CD4-positive, alpha-beta memory T cell (primary cell): Measurements from ENCODE around the gene KCNH5. TPM values are rescaled to one million over a fixed set of nuclear protein-coding genes. Genes with fewer than 3 reads are reported as not detected.

Experiments
- CTCF ChIA-PET: fragments of 350-600 bp; sonication (Branson Sonifier 250); formaldehyde crosslinking; loops from one replicate; lab custom pipeline; 2021; ENCODE audit warnings: inconsistent platforms; ENCODE audit not compliant: partially characterized antibody; lab: Charles Lee
- POLR2A ChIA-PET: fragments of 350-600 bp; sonication (Branson Sonifier 250); formaldehyde crosslinking; loops from one replicate; lab custom pipeline; 2021; ENCODE audit not compliant: partially characterized antibody; lab: Charles Lee
- DNase-seq, 5 donors: peaks; one replicate each; pipeline versions ENCODE4 v3.0.0 to v3.0.0-alpha.2; 2020 to 2022; ENCODE audit warnings: mixed read lengths in 1 of 5
- H3K27ac ChIP-seq: one replicate; pipeline ENCODE4 v1.7.0; 2013; ENCODE audit warnings: low read depth, low read length
- H3K27me3 ChIP-seq: 2 replicates; pipeline ENCODE4 v1.7.0; 2013; ENCODE audit warnings: mild to moderate bottlenecking, low read length, moderate library complexity; ENCODE audit not compliant: insufficient read depth
- H3K36me3 ChIP-seq: 2 replicates; pipeline ENCODE4 v1.7.0; 2013; ENCODE audit warnings: mild to moderate bottlenecking, low read length, moderate library complexity; ENCODE audit not compliant: insufficient read depth
- H3K4me1 ChIP-seq: 2 replicates; pipeline ENCODE4 v1.7.0; 2013; ENCODE audit warnings: mild to moderate bottlenecking, low read length, moderate library complexity; ENCODE audit not compliant: insufficient read depth
- H3K4me3 ChIP-seq, 2 donors: one replicate each; pipeline ENCODE4 v1.7.0; 2013; ENCODE audit warnings: low read length in 2 of 2, mild to moderate bottlenecking in 1 of 2
- H3K9me3 ChIP-seq, 2 donors: one replicate each; pipeline ENCODE4 v1.7.0; 2013; ENCODE audit warnings: low read length in 2 of 2, control low read depth in 1 of 2; ENCODE audit not compliant: control insufficient read depth in 1 of 2
- H3K27ac Mint-ChIP-seq, 7 donors: one replicate each; pipeline ENCODE4 v1.8.0; 2020 to 2021; ENCODE audit warnings: mixed read lengths in 7 of 7, mild to moderate bottlenecking in 6 of 7, inconsistent platforms in 3 of 7, moderate library complexity in 3 of 7
- H3K27me3 Mint-ChIP-seq, 2 donors: one replicate each; pipeline ENCODE4 v1.8.0; 2020 to 2021; ENCODE audit warnings: mixed read lengths in 2 of 2
- H3K36me3 Mint-ChIP-seq, 2 donors: one replicate each; pipeline ENCODE4 v1.8.0; 2020 to 2021; ENCODE audit warnings: mixed read lengths in 2 of 2, inconsistent platforms in 1 of 2, mild to moderate bottlenecking in 1 of 2
- H3K4me1 Mint-ChIP-seq, 4 donors: one replicate each; pipeline ENCODE4 v1.8.0; 2020 to 2021; ENCODE audit warnings: mixed read lengths in 4 of 4, mild to moderate bottlenecking in 1 of 4
- H3K4me3 Mint-ChIP-seq, 8 donors: one replicate each; pipeline ENCODE4 v1.8.0; 2020 to 2021; ENCODE audit warnings: mixed read lengths in 8 of 8, mild to moderate bottlenecking in 7 of 8, moderate library complexity in 6 of 8, inconsistent platforms in 3 of 8
- H3K9me3 Mint-ChIP-seq, 8 donors: one replicate each; pipeline ENCODE4 v1.8.0; 2020 to 2021; ENCODE audit warnings: mixed read lengths in 8 of 8, mild to moderate bottlenecking in 5 of 8, inconsistent platforms in 3 of 8, moderate library complexity in 1 of 8
- intact Hi-C: fragments of 100-400 bp; cut with micrococcal nuclease; formaldehyde crosslinking; loops from one replicate; pipeline ENCODE4 v1.15.1; 2023
- polyA plus RNA-seq, 2 donors: library from polyadenylated mRNA; unstranded; fragments of 300-500 nt; fragmentation: Illumina TruSeq; gene quantifications; one replicate each; pipeline ENCODE4 v1.2.3, GENCODE V29; 2021
- total RNA-seq, 2 experiments: library from RNA; stranded (reverse); gene quantifications; one replicate each; pipeline ENCODE4 v1.2.3, GENCODE V29; 2021

The KCNH5 gene
- total and polyA plus RNA-seq, 4 experiments from 2014 or later = not detected

- no peak for DNase-seq
- Histone ChIP-seq H3K27me3 (no peaks in the 10 kb centered on the region), H3K9me3 (no peaks in the 10 kb centered on the region), H3K27ac (no peak overlapping the region), H3K36me3 (no peaks in the 10 kb centered on the region), H3K4me1 (no peaks in the 10 kb centered on the region), H3K4me3 (no peak overlapping the region)
- intact Hi-C loops = no loop called here
- CTCF ChIA-PET = no interaction called here
- Mint-ChIP-seq H3K27me3 (no peaks in the 10 kb centered on the region), H3K36me3 (no peaks in the 10 kb centered on the region), H3K4me3 (no peak overlapping the region), H3K4me1 (no peaks in the 10 kb centered on the region), H3K9me3 (peaks cover 2 to 14% (median 4%) of the 10 kb centered on the region in 8 donors), H3K27ac (peak overlapping the region in 1 of 7 donors; percentile 3)
- POLR2A ChIA-PET = no interaction called here
These were observed 363.1 kb downstream of the KCNH5 start for GRCh38 chr14:62682208-62682607.

- no peaks in the 10 kb centered on the region for H3K9me3 ChIP-seq
- Mint-ChIP-seq H3K4me3 (no peak overlapping the region), H3K27me3 (no peaks in the 10 kb centered on the region), H3K36me3 (no peaks in the 10 kb centered on the region), H3K27ac (no peak overlapping the region), H3K4me1 (no peaks in the 10 kb centered on the region), H3K9me3 (peaks cover 0 to 8% (median under 1%) of the 10 kb centered on the region in 8 donors)
- ChIA-PET CTCF (no interaction called here), POLR2A (no interaction called here)
- no peaks in the 10 kb centered on the region for H3K4me1 ChIP-seq
- DNase-seq = peak in 1 of 5 donors; percentile 24
- intact Hi-C loops = no loop called here
- H3K36me3 ChIP-seq = no peaks in the 10 kb centered on the region
- H3K27me3 ChIP-seq = no peaks in the 10 kb centered on the region
- no peak overlapping the region for H3K4me3 ChIP-seq
- no peak overlapping the region for H3K27ac ChIP-seq
These were observed 370.6 kb downstream of the KCNH5 start for GRCh38 chr14:62674563-62675237.

GRCh38 chr14:62673014-62673755 is 372.1 kb downstream of the KCNH5 start:
- POLR2A ChIA-PET = no interaction called here
- H3K4me3 Mint-ChIP-seq = no peak overlapping the region
- Histone ChIP-seq H3K27me3 (no peaks in the 10 kb centered on the region), H3K27ac (no peak overlapping the region), H3K36me3 (no peaks in the 10 kb centered on the region), H3K4me1 (no peaks in the 10 kb centered on the region), H3K4me3 (no peak overlapping the region), H3K9me3 (no peaks in the 10 kb centered on the region)
- H3K27ac Mint-ChIP-seq = no peak overlapping the region
- H3K4me1 Mint-ChIP-seq = no peaks in the 10 kb centered on the region
- H3K27me3 Mint-ChIP-seq = no peaks in the 10 kb centered on the region
- H3K9me3 Mint-ChIP-seq = peaks cover 0 to 8% (median 1%) of the 10 kb centered on the region in 8 donors
- DNase-seq = no peak
- no peaks in the 10 kb centered on the region for H3K36me3 Mint-ChIP-seq
- intact Hi-C loops = no loop called here
- CTCF ChIA-PET = no interaction called here

- no peaks in the 10 kb centered on the region for H3K9me3 ChIP-seq
- ChIA-PET POLR2A (no interaction called here), CTCF (no interaction called here)
- H3K4me3 ChIP-seq = no peak overlapping the region
- no peak overlapping the region for H3K27ac Mint-ChIP-seq
- H3K4me1 ChIP-seq = no peaks in the 10 kb centered on the region
- H3K36me3 Mint-ChIP-seq = no peaks in the 10 kb centered on the region
- DNase-seq = no peak
- H3K27ac ChIP-seq = no peak overlapping the region
- no peak overlapping the region for H3K4me3 Mint-ChIP-seq
- no peaks in the 10 kb centered on the region for H3K36me3 ChIP-seq
- H3K4me1 Mint-ChIP-seq = no peaks in the 10 kb centered on the region
- no peaks in the 10 kb centered on the region for H3K27me3 Mint-ChIP-seq
- peaks cover 0 to 12% (median 0%) of the 10 kb centered on the region in 8 donors for H3K9me3 Mint-ChIP-seq
- intact Hi-C loops = no loop called here
- no peaks in the 10 kb centered on the region for H3K27me3 ChIP-seq
These were observed 374.7 kb downstream of the KCNH5 start for GRCh38 chr14:62670526-62670925.

- POLR2A ChIA-PET = no interaction called here
- intact Hi-C loops = no loop called here
- H3K27me3 ChIP-seq = no peaks in the 10 kb centered on the region
- H3K27me3 Mint-ChIP-seq = no peaks in the 10 kb centered on the region
- H3K9me3 ChIP-seq = no peaks in the 10 kb centered on the region
- DNase-seq = no peak
- H3K4me1 Mint-ChIP-seq = no peaks in the 10 kb centered on the region
- H3K4me3 Mint-ChIP-seq = no peak overlapping the region
- no peak overlapping the region for H3K27ac ChIP-seq
- H3K27ac Mint-ChIP-seq = no peak overlapping the region
- no peaks in the 10 kb centered on the region for H3K36me3 Mint-ChIP-seq
- no peaks in the 10 kb centered on the region for H3K4me1 ChIP-seq
- CTCF ChIA-PET = interaction anchor here (1.1 kb wide), 1 partner anchor 18 kb away, joined by 3 read pairs; no protein-coding TSS in a partner anchor
- H3K4me3 ChIP-seq = no peak overlapping the region
- H3K36me3 ChIP-seq = no peaks in the 10 kb centered on the region
- peaks cover 0 to 10% (median 0%) of the 10 kb centered on the region in 8 donors for H3K9me3 Mint-ChIP-seq
These were observed 377.8 kb downstream of the KCNH5 start for GRCh38 chr14:62667421-62667914.

GRCh38 chr14:62665286-62665685 is 380.0 kb downstream of the KCNH5 start:
- no peaks in the 10 kb centered on the region for H3K9me3 ChIP-seq
- H3K4me1 ChIP-seq = no peaks in the 10 kb centered on the region
- no peaks in the 10 kb centered on the region for H3K36me3 ChIP-seq
- POLR2A ChIA-PET = no interaction called here
- CTCF ChIA-PET = no interaction called here
- Mint-ChIP-seq H3K27ac (no peak overlapping the region), H3K27me3 (no peaks in the 10 kb centered on the region), H3K36me3 (no peaks in the 10 kb centered on the region), H3K4me1 (no peaks in the 10 kb centered on the region), H3K9me3 (peaks cover 0 to 8% (median 5%) of the 10 kb centered on the region in 8 donors), H3K4me3 (no peak overlapping the region)
- no peak for DNase-seq
- intact Hi-C loops = no loop called here
- no peak overlapping the region for H3K27ac ChIP-seq
- H3K27me3 ChIP-seq = no peaks in the 10 kb centered on the region
- no peak overlapping the region for H3K4me3 ChIP-seq

- Histone ChIP-seq H3K27ac (no peak overlapping the region), H3K36me3 (no peaks in the 10 kb centered on the region), H3K4me1 (no peaks in the 10 kb centered on the region), H3K27me3 (no peaks in the 10 kb centered on the region), H3K9me3 (no peaks in the 10 kb centered on the region), H3K4me3 (no peak overlapping the region)
- Mint-ChIP-seq H3K4me1 (no peaks in the 10 kb centered on the region), H3K27me3 (no peaks in the 10 kb centered on the region), H3K4me3 (no peak overlapping the region), H3K9me3 (peaks cover 0 to 10% (median 4%) of the 10 kb centered on the region in 8 donors), H3K27ac (no peak overlapping the region), H3K36me3 (no peaks in the 10 kb centered on the region)
- intact Hi-C loops = no loop called here
- DNase-seq = no peak
- ChIA-PET POLR2A (no interaction called here), CTCF (no interaction called here)
These were observed 381.8 kb downstream of the KCNH5 start for GRCh38 chr14:62663456-62663821.
